ENCODE data around the gene MTO1. TPM values are rescaled to one million over a fixed set of nuclear protein-coding genes. Genes with fewer than 3 reads are reported as not detected.
"Not testable (repeated sequence)": the region's sequence is repeated elsewhere in the genome, so short reads cannot be mapped to it uniquely, and the experiment has no call there.

Gene MTO1
- total RNA-seq, 1 donor from 2014 or later: 23.1 TPM

GRCh38 chr6:73547036-73547435 lies 85.5 kb downstream of the MTO1 start:
- H3K4me1 ChIP-seq: no peaks in the 10 kb centered on the region
- no peak overlapping the region for H3K27ac ChIP-seq
- DNase-seq (no peak), ATAC-seq (no peak)
- intact Hi-C loops (cut with DNase I): no loop called here
- no peaks in the 10 kb centered on the region for H3K27me3 ChIP-seq
- TF ChIP-seq CTCF (IDR thresholded peaks at IDR 0.05): no peak
- H3K36me3 ChIP-seq: no peaks in the 10 kb centered on the region
- H3K9me3 ChIP-seq: no peaks in the 10 kb centered on the region
- no peak overlapping the region for H3K4me3 ChIP-seq

GRCh38 chr6:73548458-73549446 lies 87.2 kb downstream of the MTO1 start:
- DNase-seq: no peak

GRCh38 chr6:73551115-73551514 lies 89.6 kb downstream of the MTO1 start:
- H3K27ac ChIP-seq; H3K4me3 ChIP-seq; DNase-seq; H3K36me3 ChIP-seq; ATAC-seq; H3K9me3 ChIP-seq; intact Hi-C loops (cut with DNase I); H3K4me1 ChIP-seq; H3K27me3 ChIP-seq: not testable (repeated sequence)

More at GRCh38 chr6:73548458-73549446, 87.2 kb downstream of the MTO1 start:
- H3K4me1 ChIP-seq: no peaks in the 10 kb centered on the region
- H3K36me3 ChIP-seq: no peaks in the 10 kb centered on the region
- ATAC-seq: no peak
- intact Hi-C loops (cut with DNase I): no loop called here
- H3K4me3 ChIP-seq: no peak overlapping the region
- H3K9me3 ChIP-seq: no peaks in the 10 kb centered on the region
- no peak for TF ChIP-seq CTCF (IDR thresholded peaks at IDR 0.05)
- H3K27me3 ChIP-seq: no peaks in the 10 kb centered on the region
- H3K27ac ChIP-seq: no peak overlapping the region

- intact Hi-C loops (cut with DNase I); DNase-seq; H3K27ac ChIP-seq; H3K4me1 ChIP-seq; H3K4me3 ChIP-seq; H3K36me3 ChIP-seq; H3K9me3 ChIP-seq; ATAC-seq; H3K27me3 ChIP-seq: not testable (repeated sequence)
These were observed 93.9 kb downstream of the MTO1 start for GRCh38 chr6:73555380-73555949.

- H3K27me3 ChIP-seq: no peaks in the 10 kb centered on the region
- H3K36me3 ChIP-seq: no peaks in the 10 kb centered on the region
- H3K27ac ChIP-seq: no peak overlapping the region
- no peak for TF ChIP-seq CTCF (IDR thresholded peaks at IDR 0.05)
- no peaks in the 10 kb centered on the region for H3K4me1 ChIP-seq
- ATAC-seq: no peak
- no peaks in the 10 kb centered on the region for H3K9me3 ChIP-seq
- intact Hi-C loops (cut with DNase I): no loop called here
- H3K4me3 ChIP-seq: no peak overlapping the region
- no peak for DNase-seq
These were observed 95.3 kb downstream of the MTO1 start for GRCh38 chr6:73556836-73557235.

Other genes with a start within 250 kb of the MTO1 start
- not detected for gene KHDC1L, start 236.2 kb upstream of the MTO1 start, total RNA-seq
- 1.9 TPM for gene KHDC1, start 198.5 kb upstream of the MTO1 start, total RNA-seq
- gene DPPA5, start 107.5 kb upstream of the MTO1 start, total RNA-seq: not detected
- gene KHDC3L, start 99.1 kb upstream of the MTO1 start, total RNA-seq: not detected
- gene OOEP, start 91.8 kb upstream of the MTO1 start, total RNA-seq: 1.2 TPM
- gene DDX43, start 66.9 kb upstream of the MTO1 start, total RNA-seq: 2.5 TPM
- gene CGAS, start 9.4 kb upstream of the MTO1 start, total RNA-seq: 5.9 TPM
- 9,028 TPM for gene EEF1A1, start 59.3 kb downstream of the MTO1 start, total RNA-seq
- 26.5 TPM for gene SLC17A5, start 192.3 kb downstream of the MTO1 start, total RNA-seq
- 22.1 TPM for gene CD109, start 234.5 kb downstream of the MTO1 start, total RNA-seq

Measured in upper lobe of right lung (tissue), 1 donor.